ENCODE measurements around the gene SPPL2B. TPM values are rescaled to one million over a fixed set of nuclear protein-coding genes. Genes with fewer than 3 reads are reported as not detected.

SPPL2B gene
- total and polyA plus RNA-seq, 9 of the 15 experiments (the other 6 are each of a cell fraction or from before 2014, with no cell fraction given) = 0.20 to 81.2 (median 15.1) TPM

- TF ChIP-seq MLLT1 (IDR thresholded peaks at IDR 0.05) (peak in 1 of 2 experiments; percentile 27; a peak in 1 of 4 replicates), CBX3 (IDR thresholded peaks at IDR 0.05; ENCODE audit: borderline replicate concordance in 1 of 2, low read length in 2 of 2) (no peak), SMAD4 (CRISPR knock-in tag; conservative IDR thresholded peaks at IDR 0.05) (peak; percentile 42; the same call in 1 of the 2 replicates), ZBTB17 (CRISPR knock-in tag; IDR thresholded peaks at IDR 0.05) (no peak), GABPB2 (CRISPR knock-in tag; conservative IDR thresholded peaks at IDR 0.05) (no peak), ARID1B (IDR thresholded peaks at IDR 0.05) (peak; percentile 26; the same call in 1 of the 2 replicates), ZNF512 (tag; IDR thresholded peaks at IDR 0.05) (peak; percentile 73), ZNF282 (CRISPR knock-in tag; IDR thresholded peaks at IDR 0.05) (no peak), ZNF444 (CRISPR knock-in tag; IDR thresholded peaks at IDR 0.05) (no peak), LARP7 (IDR thresholded peaks at IDR 0.05) (0 out of 2 replicates have a peak, but pooled peaks have one; percentile 13), SUPT5H (IDR thresholded peaks at IDR 0.05) (no peak), ZBTB26 (CRISPR knock-in tag; IDR thresholded peaks at IDR 0.05) (0 out of 2 replicates have a peak, but pooled peaks have one; percentile 55), CTCFL (IDR thresholded peaks at IDR 0.05; ENCODE audit: borderline replicate concordance, insufficient read depth, low read depth, low read length, poor library complexity, severe bottlenecking) (no peak), EHMT2 (IDR thresholded peaks at IDR 0.05) (peak; percentile 51; the same call in 1 of the 2 replicates), FOXK2 (conservative IDR thresholded peaks at IDR 0.05 in 1 of 2, IDR thresholded peaks at IDR 0.05 in 1 of 2; ENCODE audit: low read depth in 2 of 2) (peak in 1 of 2 experiments; percentile 35; a peak in 1 of 4 replicates), MAZ (CRISPR knock-in tag; conservative IDR thresholded peaks at IDR 0.05 in 1 of 2, IDR thresholded peaks at IDR 0.05 in 1 of 2) (peak in 1 of 2 experiments; percentile 13; a peak in 1 of 4 replicates), CBX1 (IDR thresholded peaks at IDR 0.05; ENCODE audit: low read depth) (peak; percentile 28; the same call in 1 of the 2 replicates), ZNF696 (CRISPR knock-in tag; conservative IDR thresholded peaks at IDR 0.05) (no peak)
Measured at GRCh38 chr19:2387367-2388288, 59.1 kb downstream of the SPPL2B start (continued).

Measured in K562 (cell line).